Measurements from ENCODE around the gene SEPTIN5.

Gene SEPTIN5

GRCh38 chr22:19761725-19762567 is 47.6 kb downstream of the SEPTIN5 start:
- Histone ChIP-seq H3K9me3 (ENCODE audit: insufficient read depth, low read length) (no peaks in the 10 kb centered on the region), H3K4me2 (ENCODE audit: low read length) (no peak overlapping the region), H2AFZ (ENCODE audit: low read depth, low read length) (no peak overlapping the region), H3K9ac (ENCODE audit: low read length) (no peak overlapping the region), H4K20me1 (ENCODE audit: insufficient read depth, low read length) (no peaks in the 10 kb centered on the region), H3K27ac (ENCODE audit: low read length) (no peak overlapping the region), H3K4me3 (ENCODE audit: low read length) (no peak overlapping the region), H3K79me2 (ENCODE audit: low read length) (no peaks in the 10 kb centered on the region), H3K36me3 (replicated peaks; ENCODE audit: low read depth, low read length) (no peaks in the 10 kb centered on the region), H3K4me1 (ENCODE audit: low read length) (peaks cover 5% of the 10 kb centered on the region), H3K27me3 (ENCODE audit: low read depth, low read length) (no peaks in the 10 kb centered on the region)
- TF ChIP-seq, protein P1, sequence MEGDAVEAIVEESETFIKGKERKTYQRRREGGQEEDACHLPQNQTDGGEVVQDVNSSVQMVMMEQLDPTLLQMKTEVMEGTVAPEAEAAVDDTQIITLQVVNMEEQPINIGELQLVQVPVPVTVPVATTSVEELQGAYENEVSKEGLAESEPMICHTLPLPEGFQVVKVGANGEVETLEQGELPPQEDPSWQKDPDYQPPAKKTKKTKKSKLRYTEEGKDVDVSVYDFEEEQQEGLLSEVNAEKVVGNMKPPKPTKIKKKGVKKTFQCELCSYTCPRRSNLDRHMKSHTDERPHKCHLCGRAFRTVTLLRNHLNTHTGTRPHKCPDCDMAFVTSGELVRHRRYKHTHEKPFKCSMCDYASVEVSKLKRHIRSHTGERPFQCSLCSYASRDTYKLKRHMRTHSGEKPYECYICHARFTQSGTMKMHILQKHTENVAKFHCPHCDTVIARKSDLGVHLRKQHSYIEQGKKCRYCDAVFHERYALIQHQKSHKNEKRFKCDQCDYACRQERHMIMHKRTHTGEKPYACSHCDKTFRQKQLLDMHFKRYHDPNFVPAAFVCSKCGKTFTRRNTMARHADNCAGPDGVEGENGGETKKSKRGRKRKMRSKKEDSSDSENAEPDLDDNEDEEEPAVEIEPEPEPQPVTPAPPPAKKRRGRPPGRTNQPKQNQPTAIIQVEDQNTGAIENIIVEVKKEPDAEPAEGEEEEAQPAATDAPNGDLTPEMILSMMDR (IDR thresholded peaks at IDR 0.05; ENCODE audit: low read depth, low read length) = no peak
- no peak for TF ChIP-seq EZH2phosphoT487 (IDR thresholded peaks at IDR 0.05; ENCODE audit: low read depth)

- Histone ChIP-seq H3K27me3 (ENCODE audit: low read depth, low read length) (no peaks in the 10 kb centered on the region), H3K27ac (ENCODE audit: low read length) (no peak overlapping the region), H3K79me2 (ENCODE audit: low read length) (no peaks in the 10 kb centered on the region), H3K36me3 (replicated peaks; ENCODE audit: low read depth, low read length) (no peaks in the 10 kb centered on the region), H2AFZ (ENCODE audit: low read depth, low read length) (no peak overlapping the region), H3K9ac (ENCODE audit: low read length) (no peak overlapping the region), H3K4me2 (ENCODE audit: low read length) (no peak overlapping the region), H3K9me3 (ENCODE audit: insufficient read depth, low read length) (no peaks in the 10 kb centered on the region), H4K20me1 (ENCODE audit: insufficient read depth, low read length) (no peaks in the 10 kb centered on the region), H3K4me1 (ENCODE audit: low read length) (no peaks in the 10 kb centered on the region), H3K4me3 (ENCODE audit: low read length) (no peak overlapping the region)
- TF ChIP-seq, protein P1 (IDR thresholded peaks at IDR 0.05; ENCODE audit: low read depth, low read length) = no peak
- no peak for TF ChIP-seq EZH2phosphoT487 (IDR thresholded peaks at IDR 0.05; ENCODE audit: low read depth)
These were observed 48.5 kb downstream of the SEPTIN5 start for GRCh38 chr22:19762568-19763457.

DNA sequence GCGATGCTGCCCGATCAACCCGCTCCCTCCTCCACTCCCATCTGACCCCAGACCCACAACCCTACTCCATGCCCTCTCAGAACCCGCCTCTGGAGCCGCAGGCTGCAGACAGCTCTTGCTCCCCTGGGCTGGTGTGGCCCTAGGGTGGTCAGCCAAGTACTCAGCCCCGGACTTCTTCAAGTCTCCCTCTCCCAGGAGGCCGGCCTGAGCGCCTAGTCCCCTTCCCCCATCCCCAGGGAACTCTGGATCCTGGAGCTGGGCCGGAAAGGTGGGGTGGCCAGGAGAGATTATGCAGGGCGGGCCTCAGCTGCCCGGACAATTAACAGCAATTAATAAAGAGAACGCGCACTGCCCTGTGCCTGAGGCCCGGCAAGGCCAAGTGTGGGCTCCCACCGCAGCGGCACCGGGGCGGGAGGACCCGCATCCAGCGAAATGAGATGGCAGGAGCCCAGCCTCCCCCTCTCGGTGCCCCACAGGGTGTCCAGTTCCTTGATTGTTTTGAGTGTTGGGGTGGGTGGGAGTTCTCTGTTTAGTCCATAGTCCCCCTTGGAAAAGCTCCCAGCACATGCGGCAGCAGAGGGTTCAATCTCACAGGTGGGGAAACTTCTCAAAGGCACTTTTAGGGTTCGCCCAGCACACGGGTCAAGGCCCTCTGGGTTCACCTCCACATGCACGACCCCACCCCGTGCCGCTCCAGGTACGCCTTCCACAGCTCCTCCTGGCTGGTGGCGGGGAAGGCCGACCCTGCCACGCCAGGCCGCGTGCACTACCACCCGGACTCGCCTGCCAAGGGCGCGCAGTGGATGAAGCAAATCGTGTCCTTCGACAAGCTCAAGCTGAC is 49.4 kb downstream of the SEPTIN5 start:
- no peaks in the 10 kb centered on the region for H3K36me3 ChIP-seq (replicated peaks; ENCODE audit: low read depth, low read length)
- H3K27ac ChIP-seq (ENCODE audit: low read length) = no peak overlapping the region
- no peaks in the 10 kb centered on the region for H3K9me3 ChIP-seq (ENCODE audit: insufficient read depth, low read length)
- H3K9ac ChIP-seq (ENCODE audit: low read length) = no peak overlapping the region
- no peaks in the 10 kb centered on the region for H3K4me1 ChIP-seq (ENCODE audit: low read length)
- no peaks in the 10 kb centered on the region for H3K79me2 ChIP-seq (ENCODE audit: low read length)
- no peak for TF ChIP-seq EZH2phosphoT487 (IDR thresholded peaks at IDR 0.05; ENCODE audit: low read depth)
- TF ChIP-seq, protein P1 (IDR thresholded peaks at IDR 0.05; ENCODE audit: low read depth, low read length) = no peak
- no peak overlapping the region for H3K4me3 ChIP-seq (ENCODE audit: low read length)
- no peaks in the 10 kb centered on the region for H3K27me3 ChIP-seq (ENCODE audit: low read depth, low read length)
- H3K4me2 ChIP-seq (ENCODE audit: low read length) = no peak overlapping the region
- no peak overlapping the region for H2AFZ ChIP-seq (ENCODE audit: low read depth, low read length)
- no peaks in the 10 kb centered on the region for H4K20me1 ChIP-seq (ENCODE audit: insufficient read depth, low read length)
